ENCODE data around the gene ILF3. TPM values are rescaled to one million over a fixed set of nuclear protein-coding genes. Genes with fewer than 3 reads are reported as not detected.
"Not testable (repeated sequence)": the region's sequence is repeated elsewhere in the genome, so short reads cannot be mapped to it uniquely, and the experiment has no call there.

ILF3 gene
- polyA plus RNA-seq, 5 donors, result 275 to 315 (median 296) TPM

- DNase-seq, result no peak
Measured at GRCh38 chr19:10670876-10671804, 17.0 kb downstream of the ILF3 start.

GRCh38 chr19:10671922-10672321, 17.8 kb downstream of the ILF3 start:
- not testable (repeated sequence) for DNase-seq

GRCh38 chr19:10675214-10675613, 21.1 kb downstream of the ILF3 start:
- DNase-seq, result not testable (repeated sequence)

- no peak for DNase-seq
Measured at GRCh38 chr19:10677751-10678150, 23.6 kb downstream of the ILF3 start.

GRCh38 chr19:10678813-10679212, 24.7 kb downstream of the ILF3 start:
- no peak for DNase-seq

- DNase-seq, result no peak
Measured at GRCh38 chr19:10679743-10680142, 25.6 kb downstream of the ILF3 start.

- DNase-seq, result no peak
Measured at GRCh38 chr19:10680545-10681135, 26.5 kb downstream of the ILF3 start.

- DNase-seq, result no peak
Measured at GRCh38 chr19:10681658-10682057, 27.5 kb downstream of the ILF3 start.

- DNase-seq, result no peak
Measured at GRCh38 chr19:10682397-10683063, 28.4 kb downstream of the ILF3 start.

- DNase-seq, result no peak
Measured at GRCh38 chr19:10683064-10683426, 28.9 kb downstream of the ILF3 start.

- DNase-seq, result no peak
Measured at GRCh38 chr19:10683582-10683981, 29.4 kb downstream of the ILF3 start.

GRCh38 chr19:10685210-10685609, 31.1 kb downstream of the ILF3 start:
- DNase-seq, result no peak

GRCh38 chr19:10686193-10686592, 32.0 kb downstream of the ILF3 start:
- DNase-seq, result no peak

GRCh38 chr19:10686661-10687517, 32.7 kb downstream of the ILF3 start:
- DNase-seq, result no peak

- DNase-seq, result no peak
Measured at GRCh38 chr19:10687518-10688288, 33.6 kb downstream of the ILF3 start.

- DNase-seq, result no peak
Measured at GRCh38 chr19:10688545-10689280, 34.6 kb downstream of the ILF3 start.

GRCh38 chr19:10690341-10690781, 36.2 kb downstream of the ILF3 start:
- DNase-seq, result no peak

- DNase-seq, result no peak
Measured at GRCh38 chr19:10691178-10691881, 37.2 kb downstream of the ILF3 start.

GRCh38 chr19:10691883-10692282, 37.7 kb downstream of the ILF3 start:
- DNase-seq, result no peak
